ENCODE results near the gene HIPK2. TPM values are rescaled to one million over a fixed set of nuclear protein-coding genes. Genes with fewer than 3 reads are reported as not detected.

Gene HIPK2
- total RNA-seq, 1 donor = 7.3 TPM

- H3K4me3 ChIP-seq (ENCODE audit: low read depth, low read length) = no peak overlapping the region
- TF ChIP-seq CTCF (IDR thresholded peaks at IDR 0.05; ENCODE audit: insufficient read depth, low read depth, low read length) = no peak
- DNase-seq (ENCODE audit: low read depth) = no peak
Observed at GRCh38 chr7:139733751-139734150, 44.0 kb downstream of the HIPK2 start.

GRCh38 chr7:139732471-139733167 lies 45.2 kb downstream of the HIPK2 start:
- no peak overlapping the region for H3K4me3 ChIP-seq (ENCODE audit: low read depth, low read length)
- TF ChIP-seq CTCF (IDR thresholded peaks at IDR 0.05; ENCODE audit: insufficient read depth, low read depth, low read length) = no peak
- no peak for DNase-seq (ENCODE audit: low read depth)

GRCh38 chr7:139731802-139732470 lies 45.9 kb downstream of the HIPK2 start:
- no peak for TF ChIP-seq CTCF (IDR thresholded peaks at IDR 0.05; ENCODE audit: insufficient read depth, low read depth, low read length)
- peak overlapping the region; percentile 7 for H3K4me3 ChIP-seq (ENCODE audit: low read depth, low read length)
- DNase-seq (ENCODE audit: low read depth) = peak; percentile 94

- no peak overlapping the region for H3K4me3 ChIP-seq (ENCODE audit: low read depth, low read length)
- peak; percentile 64 for DNase-seq (ENCODE audit: low read depth)
Observed at GRCh38 chr7:139730746-139731612, 46.8 kb downstream of the HIPK2 start.

GRCh38 chr7:139728203-139728602 lies 49.6 kb downstream of the HIPK2 start:
- no peak for TF ChIP-seq CTCF (IDR thresholded peaks at IDR 0.05; ENCODE audit: insufficient read depth, low read depth, low read length)
- H3K4me3 ChIP-seq (ENCODE audit: low read depth, low read length) = no peak overlapping the region
- DNase-seq (ENCODE audit: low read depth) = no peak

More at GRCh38 chr7:139730746-139731612, 46.8 kb downstream of the HIPK2 start:
- no peak for TF ChIP-seq CTCF (IDR thresholded peaks at IDR 0.05; ENCODE audit: insufficient read depth, low read depth, low read length)

GRCh38 chr7:139727151-139727705 lies 50.6 kb downstream of the HIPK2 start:
- no peak overlapping the region for H3K4me3 ChIP-seq (ENCODE audit: low read depth, low read length)
- TF ChIP-seq CTCF (IDR thresholded peaks at IDR 0.05; ENCODE audit: insufficient read depth, low read depth, low read length) = no peak
- DNase-seq (ENCODE audit: low read depth) = peak; percentile 64

Data from fibroblast of villous mesenchyme (primary cell).